ENCODE results near the gene MTHFR.
A peak's percentile ranks its signal among the peaks of the same experiment; 100 is the strongest.
"Not testable (repeated sequence)": the region's sequence is repeated elsewhere in the genome, so short reads cannot be mapped to it uniquely, and the experiment has no call there.

MTHFR gene

DNA sequence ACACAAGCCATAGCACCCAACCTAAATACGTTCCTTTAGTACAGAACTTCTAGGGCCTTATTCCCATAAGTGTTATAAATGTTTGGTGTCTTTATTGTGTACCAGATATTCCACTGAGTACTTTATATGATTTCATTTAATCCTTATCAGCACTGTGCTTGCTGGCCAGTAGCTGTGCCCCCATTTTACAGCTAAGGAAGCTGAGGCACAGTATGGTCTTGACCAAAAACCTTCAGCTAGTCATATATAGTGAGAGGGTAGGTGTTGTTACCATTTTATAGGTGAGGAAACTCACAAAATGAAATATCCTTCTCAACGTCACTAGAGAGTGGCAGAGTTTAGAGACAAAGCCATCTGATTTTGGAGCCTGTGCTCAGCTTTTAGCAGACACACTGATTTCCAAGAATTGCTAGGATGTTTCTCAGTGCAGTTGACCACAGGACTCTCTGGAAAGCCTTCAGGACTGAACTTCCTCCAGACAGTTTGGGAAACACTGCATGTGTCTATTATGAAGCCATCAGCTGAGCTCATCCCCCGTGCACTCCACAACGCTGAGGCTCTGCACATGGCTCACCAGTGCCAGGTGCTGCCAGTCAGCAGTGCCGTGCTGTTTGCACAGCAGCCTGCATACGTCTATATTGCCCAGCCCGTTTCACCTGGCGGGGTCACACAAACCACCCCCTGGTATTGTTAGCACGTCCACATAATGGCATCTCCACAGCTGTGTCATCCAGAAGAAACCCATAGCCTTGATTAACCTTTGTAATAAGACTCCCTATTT, 26.4 kb upstream of the MTHFR start:
- DNase-seq: no peak

- DNase-seq: no peak
Measured at GRCh38 chr1:11828511-11828910, 22.7 kb upstream of the MTHFR start.

DNA sequence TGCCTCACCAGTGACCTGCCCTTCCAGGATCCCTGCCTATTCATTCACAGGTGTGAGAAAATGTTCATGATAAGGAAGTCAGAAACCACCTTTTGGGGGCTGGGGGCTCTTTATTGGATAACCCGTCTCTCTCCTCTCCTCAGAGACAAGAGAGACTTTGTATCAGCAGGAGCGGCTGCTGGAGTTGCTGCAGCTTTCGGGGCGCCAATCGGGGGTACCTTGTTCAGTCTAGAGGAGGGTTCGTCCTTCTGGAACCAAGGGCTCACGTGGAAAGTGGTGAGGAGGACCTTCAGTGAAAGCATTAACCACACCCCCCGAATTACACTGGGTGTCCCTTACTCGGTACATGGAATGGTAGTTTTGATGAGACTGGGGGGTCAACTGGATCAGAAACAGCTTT, 21.2 kb upstream of the MTHFR start:
- no peak for DNase-seq

DNA sequence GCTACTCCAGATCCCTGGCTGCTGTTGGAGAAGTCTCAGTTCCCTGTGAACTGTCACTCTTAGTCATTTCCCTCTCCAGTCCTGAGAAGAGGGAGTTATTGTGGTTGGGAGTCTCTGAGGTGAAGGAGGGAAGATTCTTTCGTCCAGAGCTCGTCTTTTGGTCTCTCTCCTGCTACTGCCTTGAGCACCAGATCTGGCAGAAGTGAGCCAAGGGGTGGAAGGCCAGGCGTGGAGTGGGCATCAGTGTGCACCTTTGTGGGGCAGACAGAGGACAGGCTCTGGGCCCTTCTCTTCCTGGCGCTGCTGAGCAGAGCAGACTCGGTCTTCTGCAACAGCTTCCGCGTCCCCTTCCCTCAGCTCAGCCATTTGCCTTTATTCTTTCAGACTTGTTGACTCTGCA, 19.4 kb upstream of the MTHFR start:
- DNase-seq: no peak

DNA sequence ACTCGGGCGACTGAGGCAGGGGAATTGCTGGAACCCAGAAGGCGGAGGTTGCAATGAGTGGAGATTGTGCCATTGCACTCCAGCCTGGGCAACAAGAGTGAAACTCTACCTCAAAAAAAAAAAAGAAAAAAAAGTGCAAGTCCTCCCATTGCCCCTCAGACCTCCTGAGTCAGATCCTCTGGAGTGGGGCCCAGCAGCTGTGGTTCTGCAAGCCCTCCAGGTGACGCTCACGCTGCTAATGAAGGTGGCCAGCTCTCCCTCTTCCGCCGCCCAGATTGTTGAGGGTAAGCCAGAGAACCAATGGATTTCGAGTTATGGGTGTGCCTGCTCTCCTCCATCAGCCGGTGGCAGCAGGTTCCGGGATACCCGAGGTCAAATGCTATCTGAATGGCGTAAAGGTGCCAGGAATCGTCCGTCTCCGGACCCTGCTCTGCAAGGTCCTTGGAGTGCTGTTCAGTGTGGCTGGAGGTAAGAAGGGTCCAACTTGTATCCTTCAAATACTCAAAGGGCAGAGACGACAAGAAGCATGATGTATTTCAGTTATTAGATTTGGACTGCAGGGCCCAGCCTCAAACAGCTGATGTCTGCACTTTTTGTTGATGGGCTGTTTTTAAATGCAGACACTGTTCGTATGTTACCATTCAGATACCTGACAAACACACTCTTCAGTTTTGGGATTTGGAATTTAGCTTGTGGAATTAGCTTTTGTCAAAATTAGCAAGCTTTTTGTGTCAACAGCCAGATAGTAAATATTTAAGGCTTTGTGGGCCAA, 17.8 kb upstream of the MTHFR start:
- DNase-seq: no peak

- no peak for DNase-seq
Measured at GRCh38 chr1:11822091-11822490, 16.3 kb upstream of the MTHFR start.

DNA sequence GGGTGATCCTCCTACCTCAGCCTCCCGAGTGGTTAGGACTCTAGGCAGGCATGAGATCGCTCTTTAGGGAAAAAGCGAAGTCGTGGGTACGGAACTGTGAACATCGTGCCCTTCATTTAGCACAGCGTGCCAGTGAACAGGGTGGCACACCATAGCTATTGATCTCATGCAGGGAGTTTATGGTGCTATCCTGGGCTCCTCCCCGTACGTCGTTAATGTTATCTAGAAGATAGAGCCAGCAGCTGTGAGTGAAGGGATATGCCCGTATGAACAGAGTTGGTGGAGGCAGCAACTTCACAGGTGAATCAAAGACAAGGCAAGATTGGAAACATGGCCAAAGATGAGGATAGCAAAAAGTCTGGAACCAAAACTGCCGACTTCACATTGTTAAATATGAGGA, 11.4 kb upstream of the MTHFR start:
- no peak for DNase-seq

DNA sequence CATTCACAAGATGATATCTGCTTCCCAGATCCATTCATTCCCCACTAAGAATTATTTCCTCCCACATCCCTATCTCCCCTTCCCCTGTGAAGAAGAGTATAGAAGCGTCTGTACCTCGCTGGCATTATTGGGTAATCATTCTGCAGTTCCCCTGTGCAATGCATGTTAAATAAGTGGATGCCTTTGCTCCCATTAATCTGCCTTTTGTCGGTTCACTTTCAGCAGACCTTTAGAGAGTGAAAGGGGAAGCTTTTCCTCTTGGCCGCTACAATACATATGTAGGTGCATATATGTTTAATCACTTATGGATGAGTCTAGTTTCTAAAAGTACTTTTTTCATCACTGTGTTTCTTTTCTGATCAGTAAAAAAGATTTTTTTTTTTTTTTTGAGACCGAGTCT, 7.3 kb upstream of the MTHFR start:
- DNase-seq: no peak

GRCh38 chr1:11807133-11807532, 1.4 kb upstream of the MTHFR start:
- no peak for DNase-seq

DNA sequence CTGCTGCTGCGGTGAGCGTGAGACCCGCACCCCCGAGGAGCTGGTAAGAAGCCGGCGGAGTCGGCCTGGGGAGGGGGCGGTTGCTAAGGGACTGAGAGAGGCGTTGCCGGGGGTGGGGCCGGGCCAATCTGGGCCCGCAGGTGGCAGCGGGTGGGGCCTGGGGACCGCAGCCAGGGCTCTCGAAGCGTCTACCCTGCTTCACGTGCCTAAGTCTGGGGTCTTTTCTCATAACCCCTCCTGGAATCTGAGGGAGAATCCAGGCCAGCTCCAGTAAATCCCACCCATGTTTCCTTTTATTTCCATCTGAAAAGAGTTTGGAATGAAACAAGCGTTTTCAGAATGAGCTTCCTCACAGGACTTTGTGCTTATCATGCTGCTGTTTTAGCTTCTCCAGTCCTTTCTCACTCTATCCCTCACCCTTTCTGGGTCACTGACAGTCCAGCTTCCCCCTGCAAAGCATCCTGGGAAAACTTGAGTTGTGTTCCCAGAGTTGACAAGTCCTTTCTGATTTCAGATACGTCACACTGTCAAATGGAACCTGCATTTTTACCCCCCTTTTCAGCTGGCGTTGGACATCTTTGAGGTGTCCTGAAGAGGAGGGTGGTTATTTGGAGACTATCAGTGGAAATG, 658 bp upstream of the MTHFR start:
- no peak for DNase-seq

GRCh38 chr1:11804666-11805421, 920 bp downstream of the MTHFR start:
- peak; percentile 38 for DNase-seq

DNA sequence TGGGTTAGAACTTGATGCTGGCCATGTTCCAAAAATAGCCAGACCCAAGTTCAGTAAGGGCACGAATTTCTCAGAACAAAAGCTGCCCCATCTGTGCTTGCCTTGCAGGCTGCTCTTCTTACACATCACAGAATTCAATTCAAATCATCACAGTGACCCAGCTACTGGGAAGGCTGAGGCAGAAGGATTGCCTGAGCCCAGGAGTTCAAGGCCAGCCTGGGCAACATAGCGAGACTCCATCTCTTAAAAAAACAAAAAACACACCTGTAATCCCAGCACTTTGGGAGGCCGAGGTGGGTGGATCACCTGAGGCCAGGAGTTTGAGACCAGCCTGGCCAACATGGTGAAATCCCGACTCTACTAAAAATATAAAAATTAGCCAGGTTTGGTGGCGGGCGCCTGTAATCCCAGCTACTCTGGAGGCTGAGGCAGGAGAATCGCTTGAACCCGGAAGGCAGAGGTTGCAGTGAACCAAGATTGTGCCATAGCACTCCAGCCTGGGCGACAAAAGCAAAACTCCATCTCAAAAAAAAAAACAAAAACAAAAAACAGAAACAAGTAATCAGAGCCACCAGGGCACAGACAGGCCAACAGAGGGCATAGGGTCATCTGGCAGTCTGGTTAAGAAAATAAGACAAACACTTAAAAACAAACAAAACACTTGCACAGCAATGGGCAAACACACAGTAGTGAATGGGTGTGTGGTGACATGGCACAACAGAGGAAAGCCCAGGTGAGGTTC, 1.7 kb downstream of the MTHFR start:
- not testable (repeated sequence) for DNase-seq

GRCh38 chr1:11802973-11803885, 2.5 kb downstream of the MTHFR start:
- DNase-seq: peak; percentile 67

GRCh38 chr1:11802616-11802972, 3.2 kb downstream of the MTHFR start:
- DNase-seq: no peak

DNA sequence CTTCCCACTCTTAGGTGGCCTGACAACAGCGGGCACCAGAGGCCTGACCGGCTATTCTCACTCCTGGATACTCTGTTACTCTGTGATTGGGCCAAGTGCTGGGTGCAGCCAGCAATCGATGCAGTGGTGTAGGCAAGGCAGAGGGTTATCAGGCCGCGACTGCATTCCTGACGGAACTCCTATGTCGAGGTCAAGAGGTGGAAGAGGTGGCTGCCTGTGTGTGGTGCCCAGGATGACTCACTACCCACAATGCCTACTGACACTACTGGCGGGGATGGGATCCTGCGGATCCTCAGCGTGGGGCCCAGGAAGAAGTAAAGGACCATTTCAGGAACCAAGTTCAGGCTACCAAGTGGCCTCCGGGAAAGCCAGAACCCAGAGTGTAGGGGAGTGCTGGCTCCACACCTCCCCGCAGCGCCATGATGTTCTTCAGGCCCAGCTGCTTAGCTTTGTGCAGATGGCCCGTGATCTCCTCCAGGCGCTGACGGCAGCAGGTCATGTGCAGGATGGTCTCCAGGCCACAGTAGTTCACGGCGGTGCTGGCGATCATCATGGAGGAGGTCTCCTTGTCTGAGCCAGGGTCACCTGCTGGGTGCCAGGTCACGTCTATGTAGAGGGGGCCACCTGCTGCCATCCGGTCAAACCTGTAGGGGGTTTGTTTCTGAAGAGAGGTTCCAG, 4.9 kb downstream of the MTHFR start:
- DNase-seq: no peak

- DNase-seq: no peak
Measured at GRCh38 chr1:11800391-11800755, 5.4 kb downstream of the MTHFR start.

GRCh38 chr1:11799896-11800295, 5.9 kb downstream of the MTHFR start:
- DNase-seq: no peak

DNA sequence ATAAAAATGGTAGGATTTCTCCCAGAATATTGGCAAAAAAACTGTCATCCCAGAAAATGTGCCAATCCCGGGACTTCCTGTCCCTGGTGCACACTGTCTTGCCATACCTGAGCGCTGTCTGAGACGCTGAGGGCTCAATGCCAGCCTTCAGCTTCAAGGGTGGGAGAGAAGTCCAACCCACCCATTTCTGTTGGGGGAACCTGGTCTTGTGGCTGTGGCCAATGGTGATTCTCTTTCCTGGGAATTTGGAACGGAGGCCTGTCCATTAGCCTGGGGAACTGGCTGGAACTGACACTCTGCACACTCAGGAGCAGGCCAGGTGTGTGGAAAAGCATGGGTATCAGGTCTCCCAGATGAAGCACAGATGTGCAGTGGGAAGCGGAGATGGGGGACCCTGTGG, 6.7 kb downstream of the MTHFR start:
- DNase-seq: no peak

DNA sequence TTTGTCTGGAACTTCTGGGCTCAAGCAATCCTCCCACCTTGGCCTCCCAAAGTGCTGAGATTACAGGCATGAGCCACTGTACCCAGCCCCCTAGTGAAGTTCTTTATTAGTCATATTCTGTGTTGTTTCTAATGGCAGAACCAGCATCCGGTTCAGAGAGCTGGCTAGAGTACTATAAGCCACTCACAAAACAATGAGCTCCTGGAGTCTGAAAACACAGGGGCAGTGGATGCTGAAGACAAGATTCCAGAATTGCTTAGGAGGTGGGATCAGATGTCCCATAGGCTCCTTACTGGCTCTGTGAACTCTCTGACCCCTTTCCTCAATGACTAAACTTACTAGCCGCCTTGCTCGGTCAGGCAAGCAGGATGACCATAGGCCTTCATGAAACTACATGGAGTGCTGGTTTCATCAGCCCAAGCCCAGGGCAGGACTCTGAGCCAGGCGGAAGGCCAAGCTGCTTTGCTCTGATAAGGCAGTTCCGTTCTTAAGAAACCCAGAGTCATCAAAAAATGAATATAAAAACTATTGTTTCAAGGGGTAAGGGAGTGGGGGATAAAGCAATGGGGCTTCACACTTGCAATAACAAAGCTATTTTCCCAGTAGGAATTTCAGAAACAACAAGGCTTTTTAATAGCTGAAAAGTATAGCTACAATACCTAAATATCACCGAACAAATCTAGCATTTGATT, 8.1 kb downstream of the MTHFR start:
- DNase-seq: no peak
